Cardiac fibroblast (primary cell): ENCODE data around the gene PRKD1.

Source experiments
- DNase-seq, 2 donors: peaks; one replicate each; pipeline versions ENCODE4 v3.0.0 to v3.0.0-alpha.2; 2010; ENCODE audit warnings: low read depth in 2 of 2
- H3K4me3 ChIP-seq, 2 donors: replicated peaks in 1 of 2; 1 replicate in 1 of 2; 2 replicates in 1 of 2; pipeline ENCODE4 v1.5.1; 2011; ENCODE audit warnings: low read depth in 2 of 2, low read length in 2 of 2, mild to moderate bottlenecking in 2 of 2, moderate library complexity in 1 of 2
- CTCF ChIP-seq: IDR thresholded peaks from one replicate; pipeline ENCODE4 v1.5.1; 2011; ENCODE audit warnings: low read depth, mild to moderate bottlenecking, low read length, inconsistent platforms

The PRKD1 gene

GRCh38 chr14:29687071-29687765 lies 240.4 kb downstream of the PRKD1 start:
- TF ChIP-seq CTCF = no peak
- DNase-seq = peak in 1 of 2 donors; percentile 28
- H3K4me3 ChIP-seq = no peak overlapping the region

- no peak overlapping the region for H3K4me3 ChIP-seq
- DNase-seq = peak in 1 of 2 donors; percentile 27
- TF ChIP-seq CTCF = no peak
Measured at GRCh38 chr14:29684926-29685325, 242.7 kb downstream of the PRKD1 start.

DNA sequence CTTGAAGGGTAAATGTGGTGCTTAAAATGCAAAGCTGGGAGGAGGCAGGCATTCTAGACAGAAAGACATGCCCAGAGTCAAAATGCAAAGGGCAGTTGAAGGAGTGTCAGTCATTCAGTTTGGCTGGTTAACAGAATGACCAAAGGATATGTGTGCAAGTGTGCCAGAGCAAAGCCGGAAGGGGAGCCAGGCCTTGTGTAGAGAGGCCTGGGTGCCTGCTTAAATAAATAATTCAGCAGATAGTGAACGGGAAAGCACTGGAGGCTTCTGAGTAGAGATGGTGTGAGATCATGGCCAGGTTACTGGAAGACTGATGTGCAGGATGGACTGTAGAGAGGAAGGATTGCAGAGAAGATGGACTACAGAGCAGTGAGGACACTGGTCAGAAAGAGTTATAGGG lies 244.9 kb downstream of the PRKD1 start:
- no peak for TF ChIP-seq CTCF
- no peak overlapping the region for H3K4me3 ChIP-seq
- no peak for DNase-seq

GRCh38 chr14:29681316-29681715 lies 246.3 kb downstream of the PRKD1 start:
- DNase-seq = peak in 1 of 2 donors; percentile 51
- TF ChIP-seq CTCF = no peak
- H3K4me3 ChIP-seq = no peak overlapping the region

GRCh38 chr14:29674566-29675285 lies 252.9 kb downstream of the PRKD1 start:
- no peak overlapping the region for H3K4me3 ChIP-seq
- DNase-seq = no peak
- no peak for TF ChIP-seq CTCF

GRCh38 chr14:29672831-29673230 lies 254.8 kb downstream of the PRKD1 start:
- no peak for DNase-seq
- H3K4me3 ChIP-seq = no peak overlapping the region
- TF ChIP-seq CTCF = no peak
